ENCODE measurements around the gene SNAPC4.

Gene SNAPC4

DNA sequence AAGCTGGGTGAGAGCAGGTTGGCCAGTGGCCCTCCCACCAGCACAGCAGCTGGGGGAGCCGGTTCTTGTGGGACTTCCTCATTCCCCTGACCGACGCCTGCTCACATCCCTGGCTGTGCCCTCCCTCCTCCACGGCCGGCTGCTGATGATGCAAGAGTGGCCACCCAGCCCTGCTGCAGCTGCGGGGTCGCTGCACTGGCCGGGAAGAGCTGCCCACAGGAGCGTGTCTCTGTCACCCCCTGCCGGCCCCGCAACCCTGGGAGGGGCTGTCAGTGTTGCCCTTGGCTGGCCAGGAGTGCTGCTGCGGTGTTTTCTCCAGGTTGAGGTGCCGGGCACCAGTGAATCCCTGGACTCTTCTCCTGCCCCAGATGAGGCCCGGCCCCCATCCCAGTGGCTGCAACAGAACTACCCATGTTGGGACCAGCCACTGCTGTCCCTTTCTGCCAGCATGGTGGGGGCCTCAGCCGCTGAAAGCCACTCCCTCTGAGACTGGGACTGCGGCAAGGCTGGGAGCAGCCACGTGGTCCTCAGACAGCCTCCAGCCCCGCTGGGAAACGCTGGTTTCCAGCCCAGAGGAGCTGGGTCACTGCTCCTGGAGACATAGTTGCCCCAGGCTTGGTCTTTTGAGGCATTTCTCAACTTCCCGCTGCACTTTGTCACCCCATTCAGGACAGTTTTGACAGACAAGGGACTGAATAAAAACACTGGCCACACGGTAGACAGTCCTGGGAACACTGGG is 27.2 kb downstream of the SNAPC4 start:
- in situ Hi-C loops (cut with MboI; ENCODE audit: low sequenced_read_pairs), result no loop called here

DNA sequence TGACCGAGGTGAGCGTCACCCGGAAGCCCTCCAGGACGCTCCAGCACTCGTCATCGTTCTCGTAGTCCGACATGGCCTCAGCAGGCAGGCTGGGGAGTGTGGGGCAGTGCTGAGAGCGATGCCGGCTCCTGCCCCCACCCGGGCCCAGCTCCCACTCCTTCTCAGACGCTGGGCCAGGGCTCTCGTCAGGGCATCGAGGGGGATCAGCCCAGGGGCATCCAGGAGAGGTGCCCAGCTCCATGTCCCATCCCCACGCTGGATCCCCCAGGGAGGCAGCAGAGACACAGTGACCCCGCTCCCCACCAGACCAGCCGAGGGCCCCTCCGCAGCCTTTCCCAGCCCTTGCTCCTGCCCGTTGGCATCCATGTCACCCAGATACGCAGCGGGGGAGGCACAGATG is 28.0 kb downstream of the SNAPC4 start:
- in situ Hi-C loops (cut with MboI; ENCODE audit: low sequenced_read_pairs), result no loop called here

DNA sequence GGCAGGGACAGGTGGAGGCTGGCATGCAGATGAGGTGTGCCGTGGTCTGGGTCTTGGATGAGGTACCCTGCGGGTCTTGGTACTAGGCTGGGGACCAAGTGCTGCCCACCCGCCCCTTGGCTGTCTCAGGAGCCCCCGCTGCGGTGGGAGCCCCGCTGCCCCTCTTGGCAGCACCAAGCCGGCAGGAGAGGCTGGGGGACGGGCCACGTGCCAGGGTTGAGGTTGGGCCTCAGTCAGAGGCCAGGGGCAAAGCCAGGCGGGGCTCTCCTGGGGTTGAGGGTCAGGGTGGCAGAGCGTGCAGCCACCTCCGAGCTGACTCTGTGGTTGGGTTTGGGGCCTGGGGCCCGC is 28.5 kb downstream of the SNAPC4 start:
- in situ Hi-C loops (cut with MboI; ENCODE audit: low sequenced_read_pairs), result no loop called here

DNA sequence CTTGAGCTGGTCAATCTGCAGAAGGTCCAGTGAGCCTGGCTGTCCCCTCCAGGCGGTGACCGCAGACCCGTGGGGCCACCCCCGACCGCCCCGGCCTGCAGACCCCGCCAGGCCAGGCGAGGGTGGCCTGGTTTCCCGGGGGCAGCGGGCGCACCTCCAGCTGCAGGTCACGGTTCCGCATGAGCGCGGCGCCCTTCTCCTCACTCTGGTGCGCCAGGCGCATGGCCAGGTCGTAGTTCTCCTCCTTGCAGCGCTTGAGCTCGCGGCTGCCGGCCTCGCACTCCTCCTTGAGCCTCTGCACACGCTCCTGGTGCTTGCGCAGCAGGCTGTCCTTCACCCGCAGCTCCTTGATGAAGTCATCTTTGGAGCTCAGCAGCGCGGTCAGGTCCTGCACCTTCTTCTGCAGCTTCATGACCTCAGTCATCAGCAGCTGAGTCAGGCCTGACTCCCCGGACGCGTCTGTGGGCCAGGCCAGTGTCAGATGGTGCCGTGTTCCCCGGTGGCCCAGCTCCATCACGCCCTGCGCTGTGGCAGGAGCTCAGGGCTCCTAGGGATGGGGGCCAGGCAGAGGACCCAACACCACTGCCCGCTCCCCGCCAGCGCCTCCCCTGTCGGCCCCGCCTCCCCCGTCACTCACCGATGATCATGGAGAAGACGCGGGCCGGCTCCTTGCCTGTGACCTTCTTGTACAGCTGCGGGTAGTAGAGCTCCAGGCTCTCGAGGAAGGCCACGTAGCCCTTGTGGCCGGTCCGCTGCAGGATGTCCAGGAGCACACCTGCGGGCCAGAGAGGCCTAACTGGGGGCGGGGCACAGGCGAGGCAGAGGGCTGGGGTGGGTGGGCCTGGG is 29.1 kb downstream of the SNAPC4 start:
- in situ Hi-C loops (cut with MboI; ENCODE audit: low sequenced_read_pairs), result no loop called here

DNA sequence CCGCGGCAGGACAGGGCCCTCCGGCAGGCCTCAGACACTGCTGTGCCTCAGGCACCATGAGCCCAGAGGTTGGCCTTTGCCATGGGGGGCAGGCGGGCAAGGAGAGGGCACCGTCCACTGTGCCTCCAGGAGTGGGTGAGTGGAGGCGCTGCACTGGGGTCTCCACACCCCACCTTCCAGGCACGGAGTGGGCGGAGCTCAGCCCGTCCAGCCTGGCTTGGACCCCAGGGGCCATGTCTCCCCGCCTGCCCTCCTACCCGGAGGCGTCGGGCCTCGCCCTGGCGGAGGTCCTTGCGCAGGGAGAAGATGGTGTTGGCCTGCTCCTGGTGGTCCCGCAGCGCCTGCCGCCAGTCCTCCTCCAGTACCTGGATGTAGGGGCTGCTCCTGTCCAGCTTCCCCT is 29.9 kb downstream of the SNAPC4 start:
- in situ Hi-C loops (cut with MboI; ENCODE audit: low sequenced_read_pairs), result no loop called here

DNA sequence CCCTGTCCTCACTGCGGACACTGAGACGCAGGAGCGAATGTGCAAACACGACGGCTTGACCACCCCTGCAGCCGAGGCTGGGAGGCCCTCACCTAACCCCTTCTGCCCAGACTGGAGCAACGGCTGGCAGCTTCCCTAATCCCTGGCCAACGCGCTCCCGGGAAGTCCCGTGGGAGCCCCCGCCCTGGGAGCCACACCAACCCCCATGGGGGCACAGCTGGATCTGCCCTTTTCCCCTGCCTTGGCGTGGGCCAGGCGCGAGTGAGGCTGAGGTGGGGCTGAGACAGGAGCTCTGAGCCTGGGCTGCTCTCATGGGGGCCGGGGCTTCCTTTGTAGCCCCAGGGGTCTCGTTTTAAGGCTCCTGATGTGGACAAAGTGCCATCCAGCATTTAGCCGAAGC is 31.8 kb downstream of the SNAPC4 start:
- in situ Hi-C loops (cut with MboI; ENCODE audit: low sequenced_read_pairs), result no loop called here

DNA sequence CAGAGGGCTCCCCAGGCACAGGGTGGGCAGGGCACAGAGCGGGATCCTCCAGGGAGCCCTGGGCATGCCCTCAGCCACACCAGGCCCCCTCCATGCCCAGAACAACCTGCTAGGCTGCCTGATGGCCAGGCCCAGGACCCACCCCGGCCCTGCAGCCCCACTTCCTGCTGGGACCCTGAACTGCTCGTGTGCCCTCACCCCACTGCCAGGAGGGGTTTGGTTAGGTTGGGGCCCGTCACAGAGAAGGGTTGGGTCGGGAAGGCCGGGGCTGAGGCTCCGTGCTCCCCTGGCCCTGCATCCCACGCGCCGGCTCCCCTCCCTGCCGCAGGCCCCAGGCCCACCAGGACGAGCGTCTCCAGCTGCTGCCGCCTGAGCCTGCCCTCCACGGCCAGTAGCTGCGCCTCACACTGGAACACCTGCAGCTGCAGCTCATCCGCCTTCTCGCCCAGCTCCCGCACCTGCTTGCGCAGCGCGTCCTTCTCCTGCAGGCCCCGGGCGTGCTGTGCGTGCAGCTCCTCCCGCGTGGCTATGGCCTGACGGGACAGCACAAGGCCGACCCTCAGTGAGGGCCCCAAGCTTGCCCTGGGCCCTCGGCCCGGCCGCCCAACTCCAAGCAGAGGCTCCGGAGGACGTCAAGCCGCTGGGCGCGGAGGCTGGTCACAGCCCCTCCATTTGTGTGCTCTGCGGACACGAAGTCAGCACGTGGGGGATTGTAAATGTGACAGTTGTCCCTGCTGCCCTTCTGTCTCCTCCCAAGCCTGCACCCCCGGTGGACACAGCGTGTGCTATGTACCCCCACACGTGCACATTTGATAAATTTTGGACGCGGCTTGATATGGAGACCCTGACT is 32.4 kb downstream of the SNAPC4 start:
- in situ Hi-C loops (cut with MboI; ENCODE audit: low sequenced_read_pairs), result no loop called here

DNA sequence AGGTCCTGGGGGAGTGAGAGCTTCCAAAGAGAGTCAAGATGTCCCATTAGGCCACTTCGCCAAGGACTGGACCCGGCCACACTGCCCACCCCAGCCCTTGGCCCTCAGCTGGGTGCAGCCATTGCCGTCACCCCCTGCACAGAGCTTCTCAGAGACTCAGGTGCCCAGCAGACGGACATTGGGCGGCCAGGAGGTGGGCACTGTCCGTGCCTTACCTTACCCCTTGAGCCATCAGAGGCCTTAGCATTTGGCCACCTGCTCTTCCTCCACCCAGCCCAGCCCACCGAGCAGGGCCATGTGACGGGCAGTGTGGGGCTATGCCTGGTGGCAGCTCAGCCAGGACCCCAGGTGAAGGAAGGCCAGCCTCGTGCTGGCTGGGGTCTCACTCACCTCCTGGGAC is 33.1 kb downstream of the SNAPC4 start:
- in situ Hi-C loops (cut with MboI; ENCODE audit: low sequenced_read_pairs), result no loop called here

DNA sequence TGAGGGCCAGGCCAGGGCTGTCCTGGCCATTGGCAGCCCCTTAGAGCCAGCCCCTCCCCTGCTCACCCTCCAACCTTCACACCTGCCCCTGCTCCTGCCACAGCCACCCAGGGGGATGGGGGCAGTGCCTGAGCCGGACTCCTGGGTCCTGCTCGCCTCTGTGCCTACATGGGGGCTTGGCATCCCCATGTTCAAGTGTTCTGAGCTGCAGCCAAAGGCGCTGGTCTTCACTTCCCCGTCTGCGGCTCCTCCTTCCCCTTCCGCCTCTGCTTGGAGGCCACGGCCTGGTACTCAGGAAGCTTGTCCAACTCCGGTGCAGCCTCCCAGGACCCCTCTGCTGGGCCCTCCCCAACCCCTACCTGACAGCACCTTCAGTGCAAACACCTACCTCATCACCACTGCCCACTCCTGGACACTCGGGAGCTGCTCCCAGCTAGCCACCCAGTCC is 34.2 kb downstream of the SNAPC4 start:
- in situ Hi-C loops (cut with MboI; ENCODE audit: low sequenced_read_pairs), result no loop called here

DNA sequence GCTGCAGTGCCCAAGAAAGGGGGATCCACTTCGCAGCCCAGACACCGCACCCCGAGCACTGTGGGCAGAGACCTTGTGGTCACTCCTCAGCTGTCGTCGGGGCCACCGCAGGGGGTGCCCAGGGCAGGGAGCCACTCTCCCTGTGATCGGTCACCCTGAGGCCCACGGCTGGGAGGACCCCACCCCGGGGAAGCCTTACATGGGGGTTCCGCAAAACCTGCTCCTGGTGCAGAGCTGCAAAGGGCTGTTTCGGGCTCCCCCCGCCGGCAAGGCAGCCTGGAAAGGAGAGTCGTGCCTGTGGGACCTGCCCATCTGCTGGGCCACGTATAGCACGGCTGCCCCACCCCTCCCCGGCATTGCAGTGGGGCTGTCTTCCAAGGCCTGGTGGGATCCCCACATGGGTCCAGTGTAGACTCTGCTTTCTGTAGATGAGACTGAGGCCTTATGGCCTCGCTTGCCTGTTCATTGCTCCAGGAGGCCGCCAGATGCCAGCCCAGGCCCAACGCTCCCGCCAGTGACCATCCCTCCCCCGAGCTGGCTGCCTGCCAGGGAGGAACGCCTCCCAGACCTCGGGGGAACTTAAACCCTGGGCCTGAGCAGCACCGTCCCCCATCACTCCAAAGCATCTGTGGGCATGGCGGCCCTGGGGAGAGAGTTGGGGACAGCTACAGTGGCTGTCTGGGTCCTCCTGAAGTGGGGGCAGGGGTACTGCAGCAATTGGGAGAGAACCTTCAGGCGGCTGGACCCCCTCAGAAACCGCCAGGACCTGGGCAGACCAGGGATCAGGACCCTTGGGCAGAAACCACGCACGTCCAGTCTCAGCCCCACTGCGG is 34.8 kb downstream of the SNAPC4 start:
- in situ Hi-C loops (cut with MboI; ENCODE audit: low sequenced_read_pairs), result no loop called here

DNA sequence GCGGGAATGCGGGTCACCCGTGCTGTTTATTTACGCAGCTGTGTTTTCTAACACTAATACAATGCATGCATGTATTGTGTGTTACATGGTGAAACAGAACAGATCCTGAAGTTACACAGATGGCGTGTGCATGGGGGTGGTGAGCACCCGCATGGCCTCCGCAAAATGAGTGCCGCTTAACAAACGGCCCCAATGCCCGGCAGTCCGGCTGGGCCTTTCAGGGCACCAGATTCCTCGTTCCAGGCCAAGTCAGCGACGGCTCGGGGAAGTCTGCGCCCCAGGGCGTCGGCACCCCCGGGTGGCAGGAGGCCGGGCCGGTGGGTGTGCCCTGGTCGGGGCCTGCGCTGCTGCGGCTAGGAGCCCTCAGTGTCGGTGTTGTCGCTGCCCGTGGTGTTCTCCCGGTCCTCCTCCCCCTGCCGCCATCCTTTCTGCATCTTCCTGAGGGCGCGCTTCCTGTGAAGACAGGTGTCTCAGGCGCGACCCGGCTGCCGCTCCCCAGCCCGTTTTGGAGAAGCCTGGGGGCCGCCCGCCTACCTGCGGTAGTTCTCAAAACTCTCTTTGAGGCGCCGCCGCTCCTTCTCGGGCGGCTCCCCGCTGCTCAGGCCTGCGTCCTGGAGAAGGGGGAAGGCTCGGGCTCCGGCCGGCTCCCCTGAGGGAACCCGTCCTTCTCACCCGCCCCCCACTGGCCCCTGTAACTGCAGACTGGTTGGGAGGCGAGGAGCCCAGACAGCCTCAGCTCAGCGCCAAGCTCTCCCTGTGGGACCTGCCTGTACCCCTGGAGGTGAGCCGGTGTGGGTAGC is 35.8 kb downstream of the SNAPC4 start:
- in situ Hi-C loops (cut with MboI; ENCODE audit: low sequenced_read_pairs), result no loop called here

DNA sequence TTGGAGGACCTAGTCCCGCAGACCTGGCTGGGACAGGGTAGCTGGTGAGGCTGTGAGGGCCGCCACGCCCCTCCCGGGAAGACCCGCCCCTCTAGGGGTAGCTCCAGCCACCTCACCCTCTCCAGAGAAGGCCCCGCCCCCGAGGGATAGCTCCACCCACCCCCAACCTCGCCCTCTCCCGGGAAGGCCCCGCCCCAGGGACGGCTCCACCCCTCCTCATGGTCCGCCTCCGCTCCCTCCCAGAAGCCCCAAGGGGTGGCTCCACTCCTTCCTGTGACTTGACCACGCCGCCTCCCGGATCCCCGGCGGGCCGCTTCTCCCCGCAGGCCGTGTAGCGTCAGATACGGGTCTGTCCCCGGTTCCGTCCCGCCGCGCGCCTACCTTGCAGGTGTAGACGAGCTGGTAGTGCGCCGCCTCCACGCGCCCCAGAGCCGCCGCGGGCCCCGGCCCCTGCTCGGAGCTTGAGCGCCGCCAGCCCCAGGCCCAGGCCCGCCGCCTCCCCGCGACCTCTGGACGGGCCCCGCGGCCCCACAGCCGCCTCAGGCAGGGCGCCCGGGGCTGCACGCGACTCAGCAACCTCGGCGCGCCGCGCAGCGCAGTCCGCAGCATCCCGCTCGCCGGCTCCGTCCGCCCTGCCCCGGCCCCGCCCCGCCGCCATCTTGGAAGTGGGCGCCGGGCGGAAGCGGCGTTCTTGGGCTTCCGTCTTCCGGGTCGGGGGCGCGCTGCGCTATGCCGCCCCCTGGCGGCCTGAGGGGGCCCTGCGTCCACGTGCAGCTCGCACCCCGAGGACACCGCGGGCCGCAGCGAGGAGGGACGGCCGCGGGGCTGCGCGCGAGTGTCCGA is 36.6 kb downstream of the SNAPC4 start, which contains the start of gene DNLZ:
Gene DNLZ (minus strand): TSS at position 639 of the 843 bp plus-strand sequence. CDS start 30 bp downstream, at position 609.
- in situ Hi-C loops (cut with MboI; ENCODE audit: low sequenced_read_pairs), result no loop called here

DNA sequence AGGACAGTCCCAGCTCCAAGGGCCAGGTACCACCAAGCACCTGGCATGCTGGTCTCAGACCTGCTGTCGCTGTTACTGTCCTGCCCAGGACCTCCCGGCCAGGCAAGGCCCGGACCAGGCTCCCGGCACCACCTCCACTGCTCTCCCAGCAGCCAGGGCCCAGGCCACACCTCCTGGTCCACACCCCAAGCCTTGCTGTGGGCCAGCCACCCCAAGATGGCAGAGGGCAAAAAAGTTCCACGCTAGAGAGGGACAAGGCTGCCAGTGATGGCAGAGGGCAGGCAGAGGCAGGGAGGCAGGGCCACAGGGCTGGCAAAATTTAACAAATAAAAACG is 37.6 kb downstream of the SNAPC4 start:
- in situ Hi-C loops (cut with MboI; ENCODE audit: low sequenced_read_pairs), result no loop called here

DNA sequence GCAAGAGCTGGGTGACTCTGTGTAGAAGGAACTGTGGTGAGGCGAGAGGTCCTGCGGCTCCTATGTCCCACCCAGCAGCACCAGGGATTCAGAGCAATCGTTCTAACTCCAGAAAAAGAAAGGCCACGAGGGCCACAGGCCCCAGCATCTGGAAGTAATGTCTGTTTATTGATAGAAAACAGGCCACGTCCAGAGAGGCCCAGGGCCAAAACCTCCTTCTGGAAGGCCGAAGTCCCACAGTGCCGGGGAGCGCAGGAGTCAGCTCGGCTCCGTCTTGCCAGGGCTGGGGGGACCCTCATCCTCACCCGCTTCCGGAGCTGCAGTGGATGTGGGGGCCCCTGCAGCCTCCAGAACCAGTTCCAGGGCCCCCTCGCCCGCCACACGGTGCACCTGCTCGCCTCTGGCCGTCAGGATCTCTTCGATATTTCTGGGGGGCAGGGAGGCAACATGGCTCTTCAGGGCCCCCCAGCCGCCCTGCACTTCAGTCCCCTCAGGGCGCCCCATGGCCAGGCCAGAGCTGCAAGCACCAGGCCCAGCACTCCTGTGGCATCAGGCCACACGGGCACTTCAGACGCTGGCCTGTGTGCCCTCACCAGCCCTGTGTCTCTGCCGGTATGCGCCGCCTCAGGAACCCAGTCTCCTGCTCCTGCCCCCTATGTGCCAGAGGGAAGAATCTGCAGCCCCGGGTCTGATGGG is 38.1 kb downstream of the SNAPC4 start:
- in situ Hi-C loops (cut with MboI; ENCODE audit: low sequenced_read_pairs), result no loop called here

DNA sequence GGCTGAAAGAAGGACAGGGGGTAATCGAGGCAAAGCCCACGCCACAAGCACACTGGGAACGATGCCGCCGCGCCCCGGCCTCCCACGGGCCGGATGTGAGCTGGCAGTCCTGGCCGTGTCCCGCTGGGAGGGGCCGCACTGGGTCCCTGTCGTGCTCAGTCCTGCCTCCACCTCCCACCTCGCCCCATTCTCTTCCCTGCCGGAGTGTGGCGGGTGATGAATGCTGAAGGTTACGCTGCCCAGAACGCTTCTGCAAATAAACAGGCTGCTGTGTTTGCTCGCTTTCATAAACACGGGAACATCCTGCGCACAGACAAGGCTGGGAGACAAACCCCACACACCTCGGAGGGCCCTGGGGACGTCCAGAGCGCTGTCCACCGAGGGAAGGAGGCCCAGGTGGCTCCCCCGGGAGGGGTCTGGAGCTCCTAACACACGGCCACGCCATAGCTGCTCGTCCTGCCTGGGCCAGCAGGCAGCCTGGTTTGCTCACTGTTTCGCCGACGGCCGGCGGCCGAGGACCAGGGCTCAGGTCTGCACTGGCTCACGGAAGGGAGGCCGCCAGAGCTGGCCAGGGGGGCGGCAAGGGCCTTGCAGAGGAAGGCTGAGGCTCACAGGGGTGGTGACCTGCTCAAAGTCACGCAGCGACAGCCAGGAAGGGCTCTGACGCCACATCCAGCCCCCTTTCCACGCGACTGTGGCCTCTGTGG is 38.8 kb downstream of the SNAPC4 start:
- in situ Hi-C loops (cut with MboI; ENCODE audit: low sequenced_read_pairs), result no loop called here

DNA sequence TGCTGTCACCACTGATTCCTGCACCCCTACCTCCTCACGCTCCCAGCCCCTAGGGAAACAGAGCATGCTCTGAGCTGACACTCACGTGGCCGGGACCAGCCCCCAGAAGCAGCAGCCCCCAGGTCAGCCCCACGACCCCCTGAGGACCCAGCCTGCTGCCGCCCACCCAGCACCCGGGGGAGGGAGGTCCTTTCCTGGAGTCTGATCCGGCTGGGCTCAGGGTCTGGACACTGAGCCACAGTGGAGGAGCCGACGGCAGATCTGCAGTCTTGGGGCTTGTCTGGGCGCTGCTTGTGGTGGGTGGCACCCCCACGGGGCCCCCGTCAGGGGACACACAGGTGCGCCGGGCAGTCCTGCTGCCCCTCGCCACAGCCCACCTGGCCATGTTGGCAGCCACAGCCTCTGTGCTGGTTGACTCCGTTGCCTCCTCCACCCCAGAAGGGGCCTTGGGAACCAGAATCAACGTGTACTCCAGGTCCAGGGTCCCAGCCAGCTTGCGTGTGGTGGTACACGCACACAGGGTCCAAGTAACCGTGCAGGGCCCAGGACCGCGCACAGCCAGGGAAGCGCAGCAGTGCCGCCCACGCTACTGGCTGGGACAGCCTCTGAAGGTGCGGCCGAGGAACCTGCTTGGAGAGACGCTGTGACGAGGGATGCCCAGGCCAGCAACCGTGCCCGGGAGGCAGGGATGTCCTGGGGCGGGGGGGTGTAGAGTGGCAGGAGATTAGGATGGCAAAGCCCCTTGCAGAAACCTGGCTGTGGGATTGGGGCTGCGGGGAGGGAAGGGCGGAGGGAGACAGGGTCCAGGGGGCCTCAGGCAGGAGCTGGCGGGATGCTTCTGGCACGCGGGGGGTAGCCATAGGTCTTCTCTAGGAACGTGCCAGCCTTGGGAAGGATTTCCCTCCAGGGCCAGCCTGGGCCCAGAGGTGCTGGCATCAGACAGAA is 39.9 kb downstream of the SNAPC4 start:
- in situ Hi-C loops (cut with MboI; ENCODE audit: low sequenced_read_pairs), result no loop called here

DNA sequence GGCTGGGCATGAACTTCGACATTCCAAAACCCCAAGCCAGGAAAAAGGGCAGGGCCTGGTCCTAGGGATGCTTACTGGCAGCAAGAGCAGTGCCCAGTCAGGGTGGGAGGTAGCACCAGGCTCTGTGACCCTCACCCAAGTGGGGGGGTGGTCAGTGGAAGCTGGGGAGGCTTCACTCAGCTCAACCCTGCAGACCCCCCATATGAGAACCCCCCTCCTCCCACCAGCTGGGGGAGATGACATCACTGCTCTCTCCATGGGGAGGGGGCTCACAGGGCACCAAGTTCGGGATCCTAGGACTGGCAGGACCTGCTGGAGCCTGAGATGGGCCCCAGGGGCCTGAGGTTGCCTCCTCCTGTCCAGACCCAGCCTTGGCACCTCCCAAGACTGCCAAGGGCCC is 41.1 kb downstream of the SNAPC4 start:
- in situ Hi-C loops (cut with MboI; ENCODE audit: low sequenced_read_pairs), result no loop called here

Data from HL-60/S4 treated with retinoic acid at 250 ng/mL for 4 days and 3 days (cell line).